Lower leg skin (tissue), 3 donors: Measurements from ENCODE around the gene OCLN.

Source experiments
- CTCF ChIP-seq, 3 donors: fragments of 450-650 bp; IDR thresholded peaks; one replicate each; pipeline ENCODE4 v1.5.1; 2016; ENCODE audit warnings: antibody characterized with exemption in 3 of 3, mild to moderate bottlenecking in 3 of 3, moderate library complexity in 2 of 3
- POLR2A ChIP-seq, 2 donors: fragments of 450-650 bp; IDR thresholded peaks; one replicate each; pipeline ENCODE4 v1.6.1; 2016 to 2017; ENCODE audit warnings: antibody characterized with exemption in 2 of 2, mild to moderate bottlenecking in 1 of 2, moderate library complexity in 1 of 2

DNA sequence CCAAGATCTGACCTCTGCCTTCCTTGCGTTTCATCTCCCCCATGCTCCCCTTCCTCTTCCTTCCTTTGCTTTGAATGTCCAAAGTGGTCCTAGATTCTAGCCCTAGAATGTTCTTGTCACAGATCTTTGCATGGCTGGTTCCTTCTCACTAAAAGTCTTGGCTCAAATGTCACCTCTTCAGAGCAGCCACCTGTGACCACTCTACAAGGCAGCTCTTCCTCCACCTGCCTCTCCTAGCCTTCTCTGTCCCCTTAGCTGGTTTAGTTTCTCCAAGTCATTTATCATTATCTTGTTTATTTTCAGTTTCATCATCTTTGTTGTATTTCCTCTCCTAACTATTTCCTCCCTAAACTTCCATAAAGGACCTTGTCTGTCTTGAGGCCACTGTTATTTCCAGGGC is 7.1 kb upstream of the OCLN start:
- TF ChIP-seq POLR2A (IDR thresholded peaks at IDR 0.05) (no peak), CTCF (IDR thresholded peaks at IDR 0.05) (no peak)
